ENCODE results near the gene TNS1. TPM values are rescaled to one million over a fixed set of nuclear protein-coding genes. Genes with fewer than 3 reads are reported as not detected.

The TNS1 gene
- total RNA-seq, 1 donor: 48.9 TPM

DNA sequence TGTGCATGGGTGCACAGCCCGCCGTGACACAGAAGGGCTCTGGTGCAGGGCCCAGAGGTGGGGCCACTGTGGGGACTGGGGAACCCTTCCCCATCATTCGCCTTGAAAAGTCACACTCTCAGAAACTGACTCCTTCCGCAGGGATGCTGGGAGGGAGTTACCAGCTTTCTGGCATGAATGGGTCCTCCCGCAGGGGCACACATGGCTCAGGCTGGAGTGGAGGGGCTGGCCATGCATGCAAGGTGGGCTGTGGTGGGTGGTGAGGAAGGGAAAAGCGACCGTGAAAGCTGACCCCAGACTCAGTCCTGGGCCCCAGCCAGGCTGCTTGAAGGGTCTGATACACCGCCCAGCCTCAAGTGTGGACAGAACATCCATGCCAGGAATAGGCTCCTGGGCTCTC lies 201.1 kb downstream of the TNS1 start:
- no peaks in the 10 kb centered on the region for H3K4me1 ChIP-seq (ENCODE audit: insufficient read depth, low read length)
- no peak overlapping the region for H2AFZ ChIP-seq (ENCODE audit: low read length)
- H3K27me3 ChIP-seq (ENCODE audit: insufficient read depth, low read length): no peaks in the 10 kb centered on the region
- no peak overlapping the region for H3K27ac ChIP-seq (ENCODE audit: low read depth, low read length)
- no peak for DNase-seq (ENCODE audit: insufficient read length, low spot score, missing footprints)
- peaks cover 11% of the 10 kb centered on the region for H4K20me1 ChIP-seq (ENCODE audit: insufficient read depth, low read length)
- no peak overlapping the region for H3K4me3 ChIP-seq (ENCODE audit: insufficient read depth, low read length)
- TF ChIP-seq, protein P1, sequence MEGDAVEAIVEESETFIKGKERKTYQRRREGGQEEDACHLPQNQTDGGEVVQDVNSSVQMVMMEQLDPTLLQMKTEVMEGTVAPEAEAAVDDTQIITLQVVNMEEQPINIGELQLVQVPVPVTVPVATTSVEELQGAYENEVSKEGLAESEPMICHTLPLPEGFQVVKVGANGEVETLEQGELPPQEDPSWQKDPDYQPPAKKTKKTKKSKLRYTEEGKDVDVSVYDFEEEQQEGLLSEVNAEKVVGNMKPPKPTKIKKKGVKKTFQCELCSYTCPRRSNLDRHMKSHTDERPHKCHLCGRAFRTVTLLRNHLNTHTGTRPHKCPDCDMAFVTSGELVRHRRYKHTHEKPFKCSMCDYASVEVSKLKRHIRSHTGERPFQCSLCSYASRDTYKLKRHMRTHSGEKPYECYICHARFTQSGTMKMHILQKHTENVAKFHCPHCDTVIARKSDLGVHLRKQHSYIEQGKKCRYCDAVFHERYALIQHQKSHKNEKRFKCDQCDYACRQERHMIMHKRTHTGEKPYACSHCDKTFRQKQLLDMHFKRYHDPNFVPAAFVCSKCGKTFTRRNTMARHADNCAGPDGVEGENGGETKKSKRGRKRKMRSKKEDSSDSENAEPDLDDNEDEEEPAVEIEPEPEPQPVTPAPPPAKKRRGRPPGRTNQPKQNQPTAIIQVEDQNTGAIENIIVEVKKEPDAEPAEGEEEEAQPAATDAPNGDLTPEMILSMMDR (IDR thresholded peaks at IDR 0.05; ENCODE audit: extremely low read depth, low read depth, low read length): no peak
- H3K4me2 ChIP-seq (ENCODE audit: insufficient read depth, low read length): no peak overlapping the region
- H3K79me2 ChIP-seq (ENCODE audit: insufficient read depth, low read length): no peaks in the 10 kb centered on the region
- H3K36me3 ChIP-seq (ENCODE audit: insufficient read depth, low read length): peaks cover 69% of the 10 kb centered on the region
- no peaks in the 10 kb centered on the region for H3K9me3 ChIP-seq (ENCODE audit: low read depth, low read length)

DNA sequence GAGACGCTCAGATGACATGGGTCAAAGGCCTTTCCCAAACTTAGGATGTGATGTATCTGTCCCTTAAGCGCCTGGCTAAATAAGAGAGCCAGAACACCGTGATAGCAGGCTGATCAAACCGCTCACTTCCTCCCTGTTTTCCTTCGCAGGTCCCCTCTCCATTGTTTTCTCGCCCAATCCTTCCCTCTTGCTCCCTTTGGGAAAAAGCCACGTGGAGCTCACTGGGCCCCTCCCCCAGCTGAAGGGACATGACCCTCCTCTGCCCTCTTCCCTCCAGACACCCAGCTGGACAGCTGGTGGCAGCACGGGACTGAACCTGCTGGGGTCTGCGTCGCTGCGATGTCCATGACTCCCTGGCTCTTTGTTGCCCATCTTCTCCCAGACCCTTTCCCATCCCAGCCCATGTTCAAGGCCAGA lies 201.7 kb downstream of the TNS1 start:
- no peak for DNase-seq (ENCODE audit: insufficient read length, low spot score, missing footprints)
- no peaks in the 10 kb centered on the region for H3K27me3 ChIP-seq (ENCODE audit: insufficient read depth, low read length)
- H3K4me3 ChIP-seq (ENCODE audit: insufficient read depth, low read length): no peak overlapping the region
- TF ChIP-seq, protein P1 (IDR thresholded peaks at IDR 0.05; ENCODE audit: extremely low read depth, low read depth, low read length): no peak
- H3K27ac ChIP-seq (ENCODE audit: low read depth, low read length): no peak overlapping the region
- H3K79me2 ChIP-seq (ENCODE audit: insufficient read depth, low read length): no peaks in the 10 kb centered on the region
- H2AFZ ChIP-seq (ENCODE audit: low read length): no peak overlapping the region
- H3K4me2 ChIP-seq (ENCODE audit: insufficient read depth, low read length): no peak overlapping the region
- H3K9me3 ChIP-seq (ENCODE audit: low read depth, low read length): no peaks in the 10 kb centered on the region
- H4K20me1 ChIP-seq (ENCODE audit: insufficient read depth, low read length): peaks cover 6% of the 10 kb centered on the region
- peaks cover 64% of the 10 kb centered on the region for H3K36me3 ChIP-seq (ENCODE audit: insufficient read depth, low read length)
- no peaks in the 10 kb centered on the region for H3K4me1 ChIP-seq (ENCODE audit: insufficient read depth, low read length)

DNA sequence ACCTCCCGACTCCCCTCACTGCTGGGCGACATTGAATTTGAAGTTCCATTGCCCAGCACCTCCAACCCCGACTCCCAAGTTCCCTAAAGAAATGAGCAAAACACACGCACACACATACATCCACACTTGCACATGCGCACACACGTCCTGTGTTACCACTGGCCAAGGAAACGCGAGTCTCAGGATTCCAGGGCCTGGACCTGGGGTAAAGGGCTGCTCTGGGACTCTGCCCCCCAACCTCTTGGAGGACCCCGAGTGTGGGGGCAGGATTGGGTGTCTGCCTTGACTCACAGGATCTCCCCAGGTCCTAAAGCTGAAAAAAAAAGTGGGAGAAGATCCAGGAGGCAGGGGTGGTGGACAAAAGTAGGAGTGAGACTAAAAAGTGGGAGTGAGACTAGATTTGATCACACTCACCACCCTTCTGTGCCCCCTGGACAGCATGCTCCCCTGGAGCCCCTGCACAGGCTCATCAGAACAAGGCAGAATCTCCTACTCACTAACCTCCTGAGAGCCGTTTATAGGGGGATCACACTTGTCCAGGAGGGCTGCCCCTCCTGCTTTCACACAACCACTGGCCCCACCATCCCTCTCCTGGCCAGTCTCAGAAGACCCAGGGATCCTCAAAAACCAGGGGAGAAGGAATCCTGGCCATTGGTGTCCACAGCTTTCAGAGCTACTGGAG lies 202.2 kb downstream of the TNS1 start:
- H4K20me1 ChIP-seq (ENCODE audit: insufficient read depth, low read length): peaks cover 6% of the 10 kb centered on the region
- H3K4me3 ChIP-seq (ENCODE audit: insufficient read depth, low read length): no peak overlapping the region
- TF ChIP-seq, protein P1 (IDR thresholded peaks at IDR 0.05; ENCODE audit: extremely low read depth, low read depth, low read length): no peak
- H3K36me3 ChIP-seq (ENCODE audit: insufficient read depth, low read length): peaks cover 64% of the 10 kb centered on the region
- no peak overlapping the region for H2AFZ ChIP-seq (ENCODE audit: low read length)
- no peaks in the 10 kb centered on the region for H3K79me2 ChIP-seq (ENCODE audit: insufficient read depth, low read length)
- DNase-seq (ENCODE audit: insufficient read length, low spot score, missing footprints): no peak
- H3K27ac ChIP-seq (ENCODE audit: low read depth, low read length): no peak overlapping the region
- no peak overlapping the region for H3K4me2 ChIP-seq (ENCODE audit: insufficient read depth, low read length)
- no peaks in the 10 kb centered on the region for H3K9me3 ChIP-seq (ENCODE audit: low read depth, low read length)
- H3K4me1 ChIP-seq (ENCODE audit: insufficient read depth, low read length): no peaks in the 10 kb centered on the region
- H3K27me3 ChIP-seq (ENCODE audit: insufficient read depth, low read length): no peaks in the 10 kb centered on the region

DNA sequence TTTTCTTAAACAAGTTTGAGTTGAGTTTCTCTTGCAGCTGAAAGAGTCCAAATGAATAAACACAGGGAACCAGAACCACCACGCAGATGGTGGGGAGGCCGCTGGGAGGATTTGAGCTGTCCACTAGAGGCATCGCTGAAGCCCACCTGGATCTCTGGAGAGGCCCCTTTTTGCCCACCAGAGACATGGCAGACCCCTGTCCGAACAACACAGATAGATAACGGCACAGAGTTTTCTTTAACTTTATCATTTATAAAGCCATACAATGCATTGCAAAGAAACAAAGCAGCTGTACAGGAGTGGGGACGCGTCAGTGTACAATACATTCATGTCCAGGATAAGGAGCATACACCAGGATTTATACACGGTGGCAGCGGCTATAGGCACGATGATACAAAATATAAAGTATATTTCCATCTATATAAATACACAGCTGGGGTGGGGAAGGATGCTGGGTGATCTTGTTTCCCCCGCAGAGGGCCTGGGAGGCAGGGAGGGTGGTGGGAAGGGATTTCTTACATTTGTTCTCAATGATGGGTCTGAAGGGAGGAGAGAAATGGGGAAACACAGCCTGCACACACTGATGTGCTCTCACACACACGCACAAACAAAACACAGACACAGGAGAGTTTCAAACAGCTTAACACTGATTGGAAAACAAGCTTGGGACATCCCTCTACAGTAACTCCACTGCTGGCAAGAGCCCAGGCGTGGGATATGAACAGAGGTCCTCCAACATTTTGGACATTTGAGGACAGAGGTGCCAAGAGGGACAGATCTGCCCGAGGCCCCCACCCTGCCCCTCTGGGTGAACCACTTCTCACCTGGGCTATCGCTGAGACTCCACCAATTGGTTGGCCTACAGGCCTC lies 203.0 kb downstream of the TNS1 start:
- H3K79me2 ChIP-seq (ENCODE audit: insufficient read depth, low read length): no peaks in the 10 kb centered on the region
- H3K4me3 ChIP-seq (ENCODE audit: insufficient read depth, low read length): no peak overlapping the region
- H3K9me3 ChIP-seq (ENCODE audit: low read depth, low read length): no peaks in the 10 kb centered on the region
- no peak for DNase-seq (ENCODE audit: insufficient read length, low spot score, missing footprints)
- peaks cover 6% of the 10 kb centered on the region for H4K20me1 ChIP-seq (ENCODE audit: insufficient read depth, low read length)
- TF ChIP-seq, protein P1 (IDR thresholded peaks at IDR 0.05; ENCODE audit: extremely low read depth, low read depth, low read length): no peak
- no peak overlapping the region for H3K27ac ChIP-seq (ENCODE audit: low read depth, low read length)
- H3K36me3 ChIP-seq (ENCODE audit: insufficient read depth, low read length): peaks cover 60% of the 10 kb centered on the region
- no peaks in the 10 kb centered on the region for H3K4me1 ChIP-seq (ENCODE audit: insufficient read depth, low read length)
- no peak overlapping the region for H2AFZ ChIP-seq (ENCODE audit: low read length)
- H3K4me2 ChIP-seq (ENCODE audit: insufficient read depth, low read length): no peak overlapping the region
- H3K27me3 ChIP-seq (ENCODE audit: insufficient read depth, low read length): no peaks in the 10 kb centered on the region
